GM12878 (cell line): ENCODE measurements around the gene NKX2-2.

ENCODE experiments used
- HDAC6 ChIP-seq: fragments of 200-600 bp; sonication (generic); IDR thresholded peaks from one replicate; pipeline ENCODE4 v1.8.0; 2017; ENCODE audit warnings: antibody characterized with exemption; ENCODE audit not compliant: unreplicated experiment
- SP1 ChIP-seq: IDR thresholded peaks from one replicate; pipeline ENCODE4 v1.6.1; 2011; ENCODE audit warnings: low read depth, low read length
- YY1 ChIP-seq: IDR thresholded peaks from 2 replicates; pipeline ENCODE4 v1.6.1; 2011; ENCODE audit warnings: low read depth, mild to moderate bottlenecking, low read length
- TF ChIP-seq, protein P1 (sequence below): IDR thresholded peaks from 2 replicates; pipeline ENCODE4 v1.6.1; 2012; ENCODE audit warnings: low read depth, low read length, improper control_type of control experiment
- TF ChIP-seq, protein P2 (sequence below): IDR thresholded peaks from 2 replicates; pipeline ENCODE4 v1.6.1; 2012; ENCODE audit warnings: low read length, inconsistent platforms
- TF ChIP-seq, protein P3 (sequence below): IDR thresholded peaks from 2 replicates; pipeline ENCODE4 v1.6.1; 2011; ENCODE audit warnings: borderline replicate concordance, low read depth, mild to moderate bottlenecking, moderate library complexity, low read length; ENCODE audit not compliant: insufficient read depth, poor library complexity, severe bottlenecking
- TF ChIP-seq, protein P4 (sequence below), 3 experiments: IDR thresholded peaks in 2 of 3; conservative IDR thresholded peaks in 1 of 3; 2 replicates each; pipeline ENCODE4 v1.5.1; 2011; ENCODE audit warnings: low read depth in 3 of 3, low read length in 3 of 3, mild to moderate bottlenecking in 3 of 3, control low read depth in 2 of 3, moderate library complexity in 2 of 3, inconsistent platforms in 1 of 3, mixed read lengths in 1 of 3; ENCODE audit not compliant: control insufficient read depth in 2 of 3, insufficient read depth in 1 of 3; ENCODE audit errors: extremely low read depth in 1 of 3

DNA sequence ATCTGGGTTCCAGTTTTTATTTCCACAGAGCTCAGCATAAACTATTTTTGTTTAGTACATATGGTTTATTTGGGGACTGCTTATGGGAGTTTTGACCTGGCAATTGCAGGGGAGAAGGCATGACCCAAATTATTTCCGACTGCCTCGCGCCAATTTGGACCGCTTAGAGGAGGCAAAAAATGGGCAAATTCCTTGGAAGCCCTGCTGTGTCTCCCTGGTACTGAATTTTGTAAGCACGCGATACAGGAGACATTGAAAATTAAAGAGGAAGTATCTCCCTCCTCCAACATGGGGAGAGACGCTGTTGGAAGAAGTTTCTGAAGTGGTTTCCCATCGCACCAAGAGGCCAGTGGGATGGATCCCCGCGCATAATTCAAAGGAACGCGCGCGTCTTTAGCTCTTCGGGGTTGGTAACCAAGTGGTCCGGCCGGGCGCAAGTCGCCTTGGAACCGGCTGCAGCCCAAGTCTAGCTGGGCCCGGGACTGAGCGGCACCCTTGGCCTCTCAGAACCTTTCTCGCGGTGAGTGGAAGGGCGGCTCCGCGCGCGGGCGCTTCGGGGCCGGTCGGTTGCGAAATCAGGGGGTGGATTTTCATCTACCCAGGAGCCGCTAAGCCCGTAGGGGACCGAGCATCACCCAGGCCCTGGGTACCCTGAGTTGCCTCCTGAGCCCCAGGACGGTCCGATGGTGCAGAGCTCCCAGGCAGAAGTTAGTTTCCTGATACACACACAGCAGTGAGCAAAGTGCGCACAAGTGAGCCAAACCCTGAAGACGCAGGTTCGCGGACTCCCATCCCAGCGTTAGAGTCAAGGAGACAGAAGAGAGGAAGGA, 6.2 kb downstream of the NKX2-2 start:
- TF ChIP-seq, protein P1, sequence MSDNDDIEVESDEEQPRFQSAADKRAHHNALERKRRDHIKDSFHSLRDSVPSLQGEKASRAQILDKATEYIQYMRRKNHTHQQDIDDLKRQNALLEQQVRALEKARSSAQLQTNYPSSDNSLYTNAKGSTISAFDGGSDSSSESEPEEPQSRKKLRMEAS, result no peak
- TF ChIP-seq, protein P2, sequence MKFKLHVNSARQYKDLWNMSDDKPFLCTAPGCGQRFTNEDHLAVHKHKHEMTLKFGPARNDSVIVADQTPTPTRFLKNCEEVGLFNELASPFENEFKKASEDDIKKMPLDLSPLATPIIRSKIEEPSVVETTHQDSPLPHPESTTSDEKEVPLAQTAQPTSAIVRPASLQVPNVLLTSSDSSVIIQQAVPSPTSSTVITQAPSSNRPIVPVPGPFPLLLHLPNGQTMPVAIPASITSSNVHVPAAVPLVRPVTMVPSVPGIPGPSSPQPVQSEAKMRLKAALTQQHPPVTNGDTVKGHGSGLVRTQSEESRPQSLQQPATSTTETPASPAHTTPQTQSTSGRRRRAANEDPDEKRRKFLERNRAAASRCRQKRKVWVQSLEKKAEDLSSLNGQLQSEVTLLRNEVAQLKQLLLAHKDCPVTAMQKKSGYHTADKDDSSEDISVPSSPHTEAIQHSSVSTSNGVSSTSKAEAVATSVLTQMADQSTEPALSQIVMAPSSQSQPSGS, result no peak
- TF ChIP-seq SP1 (no peak), YY1 (no peak), HDAC6 (no peak)
- TF ChIP-seq, protein P3, sequence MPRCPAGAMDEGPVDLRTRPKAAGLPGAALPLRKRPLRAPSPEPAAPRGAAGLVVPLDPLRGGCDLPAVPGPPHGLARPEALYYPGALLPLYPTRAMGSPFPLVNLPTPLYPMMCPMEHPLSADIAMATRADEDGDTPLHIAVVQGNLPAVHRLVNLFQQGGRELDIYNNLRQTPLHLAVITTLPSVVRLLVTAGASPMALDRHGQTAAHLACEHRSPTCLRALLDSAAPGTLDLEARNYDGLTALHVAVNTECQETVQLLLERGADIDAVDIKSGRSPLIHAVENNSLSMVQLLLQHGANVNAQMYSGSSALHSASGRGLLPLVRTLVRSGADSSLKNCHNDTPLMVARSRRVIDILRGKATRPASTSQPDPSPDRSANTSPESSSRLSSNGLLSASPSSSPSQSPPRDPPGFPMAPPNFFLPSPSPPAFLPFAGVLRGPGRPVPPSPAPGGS, result no peak
- TF ChIP-seq, protein P4, sequence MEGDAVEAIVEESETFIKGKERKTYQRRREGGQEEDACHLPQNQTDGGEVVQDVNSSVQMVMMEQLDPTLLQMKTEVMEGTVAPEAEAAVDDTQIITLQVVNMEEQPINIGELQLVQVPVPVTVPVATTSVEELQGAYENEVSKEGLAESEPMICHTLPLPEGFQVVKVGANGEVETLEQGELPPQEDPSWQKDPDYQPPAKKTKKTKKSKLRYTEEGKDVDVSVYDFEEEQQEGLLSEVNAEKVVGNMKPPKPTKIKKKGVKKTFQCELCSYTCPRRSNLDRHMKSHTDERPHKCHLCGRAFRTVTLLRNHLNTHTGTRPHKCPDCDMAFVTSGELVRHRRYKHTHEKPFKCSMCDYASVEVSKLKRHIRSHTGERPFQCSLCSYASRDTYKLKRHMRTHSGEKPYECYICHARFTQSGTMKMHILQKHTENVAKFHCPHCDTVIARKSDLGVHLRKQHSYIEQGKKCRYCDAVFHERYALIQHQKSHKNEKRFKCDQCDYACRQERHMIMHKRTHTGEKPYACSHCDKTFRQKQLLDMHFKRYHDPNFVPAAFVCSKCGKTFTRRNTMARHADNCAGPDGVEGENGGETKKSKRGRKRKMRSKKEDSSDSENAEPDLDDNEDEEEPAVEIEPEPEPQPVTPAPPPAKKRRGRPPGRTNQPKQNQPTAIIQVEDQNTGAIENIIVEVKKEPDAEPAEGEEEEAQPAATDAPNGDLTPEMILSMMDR (IDR thresholded peaks at IDR 0.05 in 2 of 3, conservative IDR thresholded peaks at IDR 0.05 in 1 of 3; ENCODE audit: control insufficient read depth in 2 of 3, extremely low read depth in 1 of 3, insufficient read depth in 1 of 3, low read depth in 3 of 3, low read length in 3 of 3), result no peak
